GM18867 (cell line): ENCODE measurements around the gene SQSTM1.

ENCODE experiments used
- ATAC-seq: cut with Tn5 transposase; IDR thresholded peaks from one replicate; pipeline ENCODE4 v1.9.1; 2021; ENCODE audit warnings: mild to moderate bottlenecking, moderate library complexity; ENCODE audit not compliant: unreplicated experiment

Gene SQSTM1

DNA sequence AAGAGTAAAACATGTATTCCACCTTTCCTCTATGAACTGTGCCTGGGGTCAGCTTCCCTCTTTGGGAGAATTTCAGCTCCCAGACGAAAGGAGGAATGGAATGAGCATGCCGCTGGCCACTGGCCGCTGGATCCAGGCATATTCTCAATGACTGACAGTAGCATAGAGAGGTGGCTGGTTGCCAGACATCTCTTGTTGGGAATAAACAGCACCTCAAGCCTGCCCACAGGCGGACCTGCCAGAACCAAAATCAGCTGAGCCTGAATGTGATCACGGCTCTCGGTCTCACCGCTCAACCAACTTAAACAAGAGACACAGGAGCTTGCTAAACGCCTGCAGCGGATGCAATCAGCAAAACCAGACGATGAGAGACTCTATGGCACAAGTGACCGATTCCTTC, 66.4 kb downstream of the SQSTM1 start:
- ATAC-seq: no peak
